ENCODE results near the gene GJB6. TPM values are rescaled to one million over a fixed set of nuclear protein-coding genes. Genes with fewer than 3 reads are reported as not detected.

Gene GJB6
- total RNA-seq, 2 experiments from 2014 or later: 2.3 to 3.3 TPM

DNA sequence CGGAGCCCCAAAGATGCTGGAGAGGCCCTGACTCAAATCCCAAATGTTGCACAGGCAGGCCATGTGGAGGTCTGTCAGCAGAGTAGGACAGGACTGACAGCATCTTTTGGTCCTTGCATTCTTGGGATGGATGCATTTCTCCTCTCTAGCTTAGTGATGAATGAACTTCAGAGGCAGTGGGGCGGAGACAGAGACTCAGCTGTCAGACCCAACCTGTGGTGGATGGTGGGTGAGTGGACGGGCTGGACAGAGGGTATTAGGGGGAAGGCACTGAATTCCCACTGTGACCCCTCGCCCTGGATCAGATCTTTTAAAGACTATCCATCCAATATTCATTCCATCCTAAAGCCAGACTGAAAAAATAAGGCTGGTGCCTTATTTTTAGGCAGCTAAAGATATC lies 39.3 kb upstream of the GJB6 start:
- CTCF ChIA-PET: no interaction called here

GRCh38 chr13:20270163-20270865 lies 38.2 kb upstream of the GJB6 start:
- POLR2A ChIA-PET: no interaction called here
- intact Hi-C loops (cut with micrococcal nuclease): no loop called here

More for the DNA sequence above, 39.3 kb upstream of the GJB6 start:
- no peak for ATAC-seq
- Mint-ChIP-seq H3K9me3 (no peaks in the 10 kb centered on the region), H3K27me3 (peaks cover 11% of the 10 kb centered on the region), H3K4me1 (ENCODE audit: low read depth) (no peaks in the 10 kb centered on the region), H3K36me3 (ENCODE audit: low read depth) (no peaks in the 10 kb centered on the region), H3K4me3 (no peak overlapping the region), H3K27ac (no peak overlapping the region)
- no peak for TF ChIP-seq CTCF (IDR thresholded peaks at IDR 0.05)
- intact Hi-C loops (cut with micrococcal nuclease): no loop called here
- no peak for DNase-seq
- POLR2A ChIA-PET: no interaction called here

GRCh38 chr13:20264271-20265018 lies 32.3 kb upstream of the GJB6 start:
- Mint-ChIP-seq H3K27ac (no peak overlapping the region), H3K4me1 (ENCODE audit: low read depth) (peaks cover 4% of the 10 kb centered on the region), H3K36me3 (ENCODE audit: low read depth) (no peaks in the 10 kb centered on the region), H3K27me3 (peaks cover 3% of the 10 kb centered on the region), H3K4me3 (no peak overlapping the region), H3K9me3 (no peaks in the 10 kb centered on the region)
- CTCF ChIA-PET: no interaction called here
- POLR2A ChIA-PET: interaction anchor here (0.6 kb wide), 1 partner anchor 36 kb away, joined by 3 read pairs; no protein-coding TSS in a partner anchor
- TF ChIP-seq CTCF (IDR thresholded peaks at IDR 0.05): no peak
- intact Hi-C loops (cut with micrococcal nuclease): no loop called here
- peak; percentile 53 for ATAC-seq
- peak; percentile 7 for DNase-seq

More at GRCh38 chr13:20270163-20270865, 38.2 kb upstream of the GJB6 start:
- H3K9me3 Mint-ChIP-seq: no peaks in the 10 kb centered on the region
- DNase-seq (no peak), ATAC-seq (no peak)
- no peak overlapping the region for H3K4me3 Mint-ChIP-seq
- peaks cover 11% of the 10 kb centered on the region for H3K27me3 Mint-ChIP-seq
- CTCF ChIA-PET: no interaction called here
- no peak for TF ChIP-seq CTCF (IDR thresholded peaks at IDR 0.05)
- no peaks in the 10 kb centered on the region for H3K36me3 Mint-ChIP-seq (ENCODE audit: low read depth)
- no peak overlapping the region for H3K27ac Mint-ChIP-seq
- no peaks in the 10 kb centered on the region for H3K4me1 Mint-ChIP-seq (ENCODE audit: low read depth)

GRCh38 chr13:20263393-20264044 lies 31.4 kb upstream of the GJB6 start:
- CTCF ChIA-PET: interaction anchor here (1.7 kb wide), 1 partner anchor 68 kb away, joined by 6 read pairs; no protein-coding TSS in a partner anchor
- POLR2A ChIA-PET: no interaction called here

More at GRCh38 chr13:20263393-20264044, 31.4 kb upstream of the GJB6 start:
- TF ChIP-seq CTCF (IDR thresholded peaks at IDR 0.05): no peak
- Mint-ChIP-seq H3K27me3 (peaks cover 3% of the 10 kb centered on the region), H3K9me3 (no peaks in the 10 kb centered on the region), H3K4me3 (no peak overlapping the region), H3K4me1 (ENCODE audit: low read depth) (peaks cover 4% of the 10 kb centered on the region), H3K36me3 (ENCODE audit: low read depth) (no peaks in the 10 kb centered on the region), H3K27ac (no peak overlapping the region)
- ATAC-seq (no peak), DNase-seq (no peak)
- intact Hi-C loops (cut with micrococcal nuclease): no loop called here
